Sigmoid colon (tissue), 3 donors: ENCODE data around the gene ZFR2.

Experiments used
- CTCF ChIP-seq, 4 experiments: fragments of 450-650 bp in 3 of 4; fragments of 200-600 bp in 1 of 4; IDR thresholded peaks; one replicate each; pipeline ENCODE4 v1.5.1; 2016 to 2019; ENCODE audit warnings: antibody characterized with exemption in 4 of 4, mild to moderate bottlenecking in 3 of 4, moderate library complexity in 2 of 4
- POLR2A ChIP-seq, 2 donors: fragments of 450-650 bp; IDR thresholded peaks; one replicate each; pipeline ENCODE4 v1.6.1; 2016; ENCODE audit warnings: antibody characterized with exemption in 2 of 2, mild to moderate bottlenecking in 2 of 2, moderate library complexity in 2 of 2

GRCh38 chr19:3808420-3809143 lies 60.3 kb downstream of the ZFR2 start:
- TF ChIP-seq CTCF (IDR thresholded peaks at IDR 0.05) (no peak), POLR2A (IDR thresholded peaks at IDR 0.05) (no peak)
